K562 (cell line): Measurements from ENCODE around the gene FOXA3. TPM values are rescaled to one million over a fixed set of nuclear protein-coding genes. Genes with fewer than 3 reads are reported as not detected.

Experiments used
- ARID1B ChIP-seq: fragments of 450-650 bp; IDR thresholded peaks from 2 replicates; pipeline ENCODE4 v1.6.1; 2016; ENCODE audit warnings: antibody characterized with exemption, mild to moderate bottlenecking, inconsistent platforms
- BCOR ChIP-seq: fragments of 450-650 bp; IDR thresholded peaks from 2 replicates; pipeline ENCODE4 v1.6.1; 2016
- CBX3 ChIP-seq, 2 experiments: IDR thresholded peaks; 1 replicate in 1 of 2; 2 replicates in 1 of 2; pipeline ENCODE4 v1.6.1; 2012; ENCODE audit warnings: inconsistent platforms in 2 of 2, low read length in 2 of 2, borderline replicate concordance in 1 of 2, control low read depth in 1 of 2
- ELF2 ChIP-seq: fragments of 250-450 bp; sonication (Bioruptor Pico); IDR thresholded peaks from 2 replicates; pipeline ENCODE4 v1.5.0; 2021; ENCODE audit warnings: mild to moderate bottlenecking
- KLF16 ChIP-seq: IDR thresholded peaks from 2 replicates; pipeline ENCODE4 v1.6.1; 2016; ENCODE audit warnings: antibody characterized with exemption
- MXI1 ChIP-seq: IDR thresholded peaks from 2 replicates; pipeline ENCODE4 v1.6.1; 2011; ENCODE audit warnings: low read depth, mild to moderate bottlenecking, improper control_type of control experiment, low read length
- NELFE ChIP-seq: IDR thresholded peaks from 2 replicates; pipeline ENCODE4 v1.6.1; 2011; ENCODE audit warnings: mild to moderate bottlenecking; ENCODE audit not compliant: insufficient read depth, insufficient read length
- NFIC ChIP-seq: fragments of 450-650 bp; IDR thresholded peaks from 2 replicates; pipeline ENCODE4 v1.6.1; 2017; ENCODE audit warnings: mild to moderate bottlenecking, inconsistent platforms
- NR2C1 ChIP-seq, 2 experiments: fragments of 450-650 bp; IDR thresholded peaks; 2 replicates each; pipeline ENCODE4 v1.6.1; 2017; ENCODE audit warnings: mild to moderate bottlenecking in 2 of 2, antibody characterized with exemption in 1 of 2, inconsistent platforms in 1 of 2, missing compliant biosample characterization in 1 of 2, missing genetic modification characterization in 1 of 2
- RBM25 ChIP-seq: fragments of 200-400 bp; formaldehyde crosslinking; IDR thresholded peaks from 2 replicates; pipeline ENCODE4 v1.6.1; 2018; ENCODE audit warnings: low read length, low read depth, moderate library complexity; ENCODE audit not compliant: severe bottlenecking
- SLC30A9 ChIP-seq: fragments of 250-450 bp; sonication (Bioruptor Pico); IDR thresholded peaks from 2 replicates; pipeline ENCODE4 v1.8.0; 2022; ENCODE audit warnings: mild to moderate bottlenecking, moderate library complexity
- SMAD4 ChIP-seq: fragments of 250-450 bp; sonication (Bioruptor Pico); conservative IDR thresholded peaks from 2 replicates; pipeline ENCODE4 v1.8.0; 2021; ENCODE audit warnings: inconsistent platforms, mild to moderate bottlenecking, moderate library complexity
- SOX6 ChIP-seq: fragments of 450-650 bp; IDR thresholded peaks from 2 replicates; pipeline ENCODE4 v1.6.1; 2014; ENCODE audit warnings: mild to moderate bottlenecking
- TAL1 ChIP-seq: fragments of 450-650 bp; IDR thresholded peaks from 2 replicates; pipeline ENCODE4 v1.6.1; 2016; ENCODE audit warnings: mild to moderate bottlenecking
- ZNF263 ChIP-seq: sonication (generic); formaldehyde crosslinking; IDR thresholded peaks from 2 replicates; pipeline ENCODE4 v1.8.0; 2022; ENCODE audit warnings: mild to moderate bottlenecking, missing genetic modification reagents, borderline replicate concordance
- ZNF41 ChIP-seq: fragments of 250-450 bp; sonication (Bioruptor Pico); conservative IDR thresholded peaks from 2 replicates; pipeline ENCODE4 v1.4.0; 2020; ENCODE audit warnings: mild to moderate bottlenecking
- polyA plus RNA-seq, 8 experiments: library from polyadenylated mRNA; depleted of rRNA in 4 of 8; stranded (reverse) in 5 of 8; unstranded in 3 of 8; fragments of >200 nt; fragmentation: Nextera tagmentation in 2 of 8; fragmentation: Illumina TruSeq in 1 of 8; extraction: Ambion mirVana in 2 of 8; extraction: Trizol in 1 of 8; gene quantifications; 2 replicates each; pipeline versions ENCODE4 v1.2.1 to v1.2.3, GENCODE V29; 2011 to 2014; ENCODE audit warnings: inconsistent platforms in 1 of 8, missing spikeins in 1 of 8
- total RNA-seq, 7 experiments: library from RNA; depleted of rRNA in 6 of 7; stranded (reverse); fragments of >200 nt in 6 of 7; fragmentation: Illumina TruSeq in 2 of 7; extraction: Trizol in 2 of 7; gene quantifications; 2 replicates each; pipeline versions ENCODE4 v1.2.1 to v1.2.3, GENCODE V29; 2011 to 2021; ENCODE audit warnings: low replicate concordance in 1 of 7
- TF ChIP-seq, protein P1 (sequence below): fragments of 450-650 bp; IDR thresholded peaks from 2 replicates; pipeline ENCODE4 v1.6.1; 2017; ENCODE audit warnings: antibody characterized with exemption, mild to moderate bottlenecking
- TF ChIP-seq, protein P2 (sequence below): fragments of 450-650 bp; IDR thresholded peaks from 2 replicates; pipeline ENCODE4 v1.6.1; 2017; ENCODE audit warnings: antibody characterized with exemption
- TF ChIP-seq, protein P3 (sequence below), 2 experiments: fragments of 450-650 bp in 1 of 2; IDR thresholded peaks; 2 replicates each; pipeline ENCODE4 v1.6.1; 2011 to 2017; ENCODE audit warnings: low read depth in 2 of 2, antibody characterized with exemption in 1 of 2, borderline replicate concordance in 1 of 2, low read length in 1 of 2, mild to moderate bottlenecking in 1 of 2, mixed read lengths in 1 of 2; ENCODE audit not compliant: control insufficient read depth in 1 of 2

Gene FOXA3
- total and polyA plus RNA-seq, 9 of the 15 experiments (the other 6 are each of a cell fraction or from before 2014, with no cell fraction given) = 1.3 to 15.5 (median 4.7) TPM

DNA sequence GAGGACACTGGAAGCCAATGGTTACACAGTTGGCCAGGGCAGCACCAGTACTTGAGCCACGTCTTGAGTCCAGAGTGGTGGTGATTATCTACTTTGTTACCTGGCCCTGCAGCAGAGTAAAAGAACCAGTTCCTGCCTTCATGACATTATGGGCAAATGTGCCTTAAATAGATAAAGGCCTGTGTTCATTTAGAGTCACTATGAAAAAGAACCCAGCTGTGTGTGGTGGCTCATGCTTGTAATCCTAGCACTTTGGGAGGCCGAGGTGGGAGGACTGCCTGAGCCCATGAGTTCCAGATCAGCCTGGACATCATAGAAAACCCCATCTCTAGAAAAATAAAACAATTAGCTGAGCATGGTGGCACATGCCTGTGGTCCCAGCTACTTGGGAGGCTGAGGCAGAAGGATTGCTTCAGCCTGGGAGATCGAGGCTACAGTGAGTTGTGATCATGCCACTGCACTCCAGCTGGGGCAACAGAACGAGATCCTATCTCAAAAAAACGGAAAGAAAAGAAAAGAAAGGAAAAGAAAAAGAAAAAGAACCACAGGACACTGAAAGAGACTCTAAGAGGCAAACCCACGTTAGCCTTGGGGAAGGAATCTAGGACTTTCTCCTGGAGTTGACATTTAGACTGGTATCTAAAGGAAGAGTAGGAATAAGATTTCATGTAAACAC is 25.2 kb downstream of the FOXA3 start (continued):
- TF ChIP-seq, protein P1, sequence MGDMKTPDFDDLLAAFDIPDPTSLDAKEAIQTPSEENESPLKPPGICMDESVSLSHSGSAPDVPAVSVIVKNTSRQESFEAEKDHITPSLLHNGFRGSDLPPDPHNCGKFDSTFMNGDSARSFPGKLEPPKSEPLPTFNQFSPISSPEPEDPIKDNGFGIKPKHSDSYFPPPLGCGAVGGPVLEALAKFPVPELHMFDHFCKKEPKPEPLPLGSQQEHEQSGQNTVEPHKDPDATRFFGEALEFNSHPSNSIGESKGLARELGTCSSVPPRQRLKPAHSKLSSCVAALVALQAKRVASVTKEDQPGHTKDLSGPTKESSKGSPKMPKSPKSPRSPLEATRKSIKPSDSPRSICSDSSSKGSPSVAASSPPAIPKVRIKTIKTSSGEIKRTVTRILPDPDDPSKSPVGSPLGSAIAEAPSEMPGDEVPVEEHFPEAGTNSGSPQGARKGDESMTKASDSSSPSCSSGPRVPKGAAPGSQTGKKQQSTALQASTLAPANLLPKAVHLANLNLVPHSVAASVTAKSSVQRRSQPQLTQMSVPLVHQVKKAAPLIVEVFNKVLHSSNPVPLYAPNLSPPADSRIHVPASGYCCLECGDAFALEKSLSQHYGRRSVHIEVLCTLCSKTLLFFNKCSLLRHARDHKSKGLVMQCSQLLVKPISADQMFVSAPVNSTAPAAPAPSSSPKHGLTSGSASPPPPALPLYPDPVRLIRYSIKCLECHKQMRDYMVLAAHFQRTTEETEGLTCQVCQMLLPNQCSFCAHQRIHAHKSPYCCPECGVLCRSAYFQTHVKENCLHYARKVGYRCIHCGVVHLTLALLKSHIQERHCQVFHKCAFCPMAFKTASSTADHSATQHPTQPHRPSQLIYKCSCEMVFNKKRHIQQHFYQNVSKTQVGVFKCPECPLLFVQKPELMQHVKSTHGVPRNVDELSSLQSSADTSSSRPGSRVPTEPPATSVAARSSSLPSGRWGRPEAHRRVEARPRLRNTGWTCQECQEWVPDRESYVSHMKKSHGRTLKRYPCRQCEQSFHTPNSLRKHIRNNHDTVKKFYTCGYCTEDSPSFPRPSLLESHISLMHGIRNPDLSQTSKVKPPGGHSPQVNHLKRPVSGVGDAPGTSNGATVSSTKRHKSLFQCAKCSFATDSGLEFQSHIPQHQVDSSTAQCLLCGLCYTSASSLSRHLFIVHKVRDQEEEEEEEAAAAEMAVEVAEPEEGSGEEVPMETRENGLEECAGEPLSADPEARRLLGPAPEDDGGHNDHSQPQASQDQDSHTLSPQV = no peak
- 0 out of 3 replicates have a peak, but pooled peaks of 1 of the 2 experiments have one; percentile 17 for TF ChIP-seq CBX3 (IDR thresholded peaks at IDR 0.05; ENCODE audit: borderline replicate concordance in 1 of 2, low read length in 2 of 2)
- TF ChIP-seq ARID1B = peak; percentile 86
- TF ChIP-seq MXI1 = no peak
- TF ChIP-seq SOX6 = 0 out of 2 replicates have a peak, but pooled peaks have one; percentile 14
- TF ChIP-seq, protein P2, sequence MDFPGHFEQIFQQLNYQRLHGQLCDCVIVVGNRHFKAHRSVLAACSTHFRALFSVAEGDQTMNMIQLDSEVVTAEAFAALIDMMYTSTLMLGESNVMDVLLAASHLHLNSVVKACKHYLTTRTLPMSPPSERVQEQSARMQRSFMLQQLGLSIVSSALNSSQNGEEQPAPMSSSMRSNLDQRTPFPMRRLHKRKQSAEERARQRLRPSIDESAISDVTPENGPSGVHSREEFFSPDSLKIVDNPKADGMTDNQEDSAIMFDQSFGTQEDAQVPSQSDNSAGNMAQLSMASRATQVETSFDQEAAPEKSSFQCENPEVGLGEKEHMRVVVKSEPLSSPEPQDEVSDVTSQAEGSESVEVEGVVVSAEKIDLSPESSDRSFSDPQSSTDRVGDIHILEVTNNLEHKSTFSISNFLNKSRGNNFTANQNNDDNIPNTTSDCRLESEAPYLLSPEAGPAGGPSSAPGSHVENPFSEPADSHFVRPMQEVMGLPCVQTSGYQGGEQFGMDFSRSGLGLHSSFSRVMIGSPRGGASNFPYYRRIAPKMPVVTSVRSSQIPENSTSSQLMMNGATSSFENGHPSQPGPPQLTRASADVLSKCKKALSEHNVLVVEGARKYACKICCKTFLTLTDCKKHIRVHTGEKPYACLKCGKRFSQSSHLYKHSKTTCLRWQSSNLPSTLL = peak; percentile 30; the same call in 1 of the 2 replicates
- TF ChIP-seq TAL1 = peak; percentile 77
- TF ChIP-seq, protein P3, sequence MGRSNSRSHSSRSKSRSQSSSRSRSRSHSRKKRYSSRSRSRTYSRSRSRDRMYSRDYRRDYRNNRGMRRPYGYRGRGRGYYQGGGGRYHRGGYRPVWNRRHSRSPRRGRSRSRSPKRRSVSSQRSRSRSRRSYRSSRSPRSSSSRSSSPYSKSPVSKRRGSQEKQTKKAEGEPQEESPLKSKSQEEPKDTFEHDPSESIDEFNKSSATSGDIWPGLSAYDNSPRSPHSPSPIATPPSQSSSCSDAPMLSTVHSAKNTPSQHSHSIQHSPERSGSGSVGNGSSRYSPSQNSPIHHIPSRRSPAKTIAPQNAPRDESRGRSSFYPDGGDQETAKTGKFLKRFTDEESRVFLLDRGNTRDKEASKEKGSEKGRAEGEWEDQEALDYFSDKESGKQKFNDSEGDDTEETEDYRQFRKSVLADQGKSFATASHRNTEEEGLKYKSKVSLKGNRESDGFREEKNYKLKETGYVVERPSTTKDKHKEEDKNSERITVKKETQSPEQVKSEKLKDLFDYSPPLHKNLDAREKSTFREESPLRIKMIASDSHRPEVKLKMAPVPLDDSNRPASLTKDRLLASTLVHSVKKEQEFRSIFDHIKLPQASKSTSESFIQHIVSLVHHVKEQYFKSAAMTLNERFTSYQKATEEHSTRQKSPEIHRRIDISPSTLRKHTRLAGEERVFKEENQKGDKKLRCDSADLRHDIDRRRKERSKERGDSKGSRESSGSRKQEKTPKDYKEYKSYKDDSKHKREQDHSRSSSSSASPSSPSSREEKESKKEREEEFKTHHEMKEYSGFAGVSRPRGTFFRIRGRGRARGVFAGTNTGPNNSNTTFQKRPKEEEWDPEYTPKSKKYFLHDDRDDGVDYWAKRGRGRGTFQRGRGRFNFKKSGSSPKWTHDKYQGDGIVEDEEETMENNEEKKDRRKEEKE (IDR thresholded peaks at IDR 0.05; ENCODE audit: borderline replicate concordance in 1 of 2, control insufficient read depth in 1 of 2, low read depth in 2 of 2, low read length in 1 of 2) = 0 out of 4 replicates have a peak, but pooled peaks of 1 of the 2 experiments have one; percentile 38
- TF ChIP-seq NELFE = no peak
- TF ChIP-seq NFIC = peak; percentile 46
- no peak for TF ChIP-seq ELF2 (CRISPR knock-in tag)
- no peak for TF ChIP-seq ZNF41 (CRISPR knock-in tag)
- no peak for TF ChIP-seq NR2C1 (IDR thresholded peaks at IDR 0.05)
- TF ChIP-seq NR2C1 (tag; IDR thresholded peaks at IDR 0.05) = no peak
- no peak for TF ChIP-seq SMAD4
- peak; percentile 34; the same call in 1 of the 2 replicates for TF ChIP-seq KLF16
- TF ChIP-seq BCOR = peak; percentile 71; the same call in 1 of the 2 replicates
- no peak for TF ChIP-seq SLC30A9 (CRISPR knock-in tag)
- peak; percentile 47 for TF ChIP-seq RBM25
- peak; percentile 86 for TF ChIP-seq ZNF263 (CRISPR knock-in tag)
